BE2C (cell line): ENCODE measurements around the gene RNF4.
"Not testable (repeated sequence)": the region's sequence is repeated elsewhere in the genome, so short reads cannot be mapped to it uniquely, and the experiment has no call there.

Experiments used
- DNase-seq: peaks from one replicate; pipeline ENCODE4 v3.0.0-alpha.2; 2020
- H3K27me3 ChIP-seq: fragments of 250-450 bp; sonication (Bioruptor Pico); 2 replicates; pipeline ENCODE4 v1.5.1; 2020; ENCODE audit warnings: mild to moderate bottlenecking
- H3K36me3 ChIP-seq: fragments of 250-450 bp; sonication (Bioruptor Pico); 2 replicates; pipeline ENCODE4 v1.5.1; 2020; ENCODE audit warnings: mild to moderate bottlenecking
- H3K4me1 ChIP-seq: fragments of 250-450 bp; sonication (Bioruptor Pico); 2 replicates; pipeline ENCODE4 v1.5.1; 2020
- H3K4me3 ChIP-seq: 2 replicates; pipeline ENCODE4 v1.5.1; 2011; ENCODE audit warnings: low read depth, low read length
- H3K9me3 ChIP-seq: fragments of 250-450 bp; sonication (Bioruptor Pico); 2 replicates; pipeline ENCODE4 v1.5.1; 2020
- TF ChIP-seq, protein P1 (sequence below): IDR thresholded peaks from 2 replicates; pipeline ENCODE4 v1.5.1; 2012; ENCODE audit warnings: mild to moderate bottlenecking, low read depth, low read length

The RNF4 gene

DNA sequence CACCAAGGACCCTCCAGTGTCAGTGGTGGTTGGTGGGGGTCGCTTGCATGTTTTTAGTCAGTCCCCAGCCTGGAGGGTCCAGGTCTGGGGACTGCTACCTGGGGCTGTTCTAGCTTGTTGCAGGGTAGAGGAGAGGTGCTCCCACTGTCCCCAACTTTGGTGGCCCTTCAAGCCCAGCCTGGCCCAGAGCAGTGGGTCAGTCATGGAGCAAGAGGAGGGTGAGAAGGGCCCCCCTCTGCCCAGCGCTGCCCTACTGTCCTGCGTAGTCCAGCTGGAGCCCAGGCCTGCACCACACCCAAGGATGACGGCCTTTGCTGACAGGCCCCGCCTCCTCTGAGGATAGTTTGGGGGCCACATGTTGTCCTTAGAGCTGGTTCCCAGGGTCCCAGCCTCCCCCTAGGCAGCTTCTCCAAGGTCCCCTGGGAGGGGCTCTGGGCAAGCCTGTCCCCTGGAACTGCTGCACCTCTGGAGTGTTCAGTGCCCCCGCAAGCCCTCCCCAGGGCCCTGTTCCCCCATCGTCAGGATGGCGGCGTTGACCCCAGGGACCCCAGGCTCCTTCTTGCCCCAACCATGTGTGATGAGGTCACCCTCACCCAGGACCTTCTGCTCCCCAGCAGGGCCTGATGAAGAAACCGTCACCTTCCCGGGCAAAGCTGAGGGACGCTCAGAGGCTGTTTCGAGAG, 43.4 kb upstream of the RNF4 start:
- Histone ChIP-seq H3K36me3 (no peaks in the 10 kb centered on the region), H3K4me3 (no peak overlapping the region), H3K4me1 (no peaks in the 10 kb centered on the region), H3K27me3 (peaks cover 4% of the 10 kb centered on the region), H3K9me3 (no peaks in the 10 kb centered on the region)
- DNase-seq: no peak
- TF ChIP-seq, protein P1, sequence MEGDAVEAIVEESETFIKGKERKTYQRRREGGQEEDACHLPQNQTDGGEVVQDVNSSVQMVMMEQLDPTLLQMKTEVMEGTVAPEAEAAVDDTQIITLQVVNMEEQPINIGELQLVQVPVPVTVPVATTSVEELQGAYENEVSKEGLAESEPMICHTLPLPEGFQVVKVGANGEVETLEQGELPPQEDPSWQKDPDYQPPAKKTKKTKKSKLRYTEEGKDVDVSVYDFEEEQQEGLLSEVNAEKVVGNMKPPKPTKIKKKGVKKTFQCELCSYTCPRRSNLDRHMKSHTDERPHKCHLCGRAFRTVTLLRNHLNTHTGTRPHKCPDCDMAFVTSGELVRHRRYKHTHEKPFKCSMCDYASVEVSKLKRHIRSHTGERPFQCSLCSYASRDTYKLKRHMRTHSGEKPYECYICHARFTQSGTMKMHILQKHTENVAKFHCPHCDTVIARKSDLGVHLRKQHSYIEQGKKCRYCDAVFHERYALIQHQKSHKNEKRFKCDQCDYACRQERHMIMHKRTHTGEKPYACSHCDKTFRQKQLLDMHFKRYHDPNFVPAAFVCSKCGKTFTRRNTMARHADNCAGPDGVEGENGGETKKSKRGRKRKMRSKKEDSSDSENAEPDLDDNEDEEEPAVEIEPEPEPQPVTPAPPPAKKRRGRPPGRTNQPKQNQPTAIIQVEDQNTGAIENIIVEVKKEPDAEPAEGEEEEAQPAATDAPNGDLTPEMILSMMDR: no peak

DNA sequence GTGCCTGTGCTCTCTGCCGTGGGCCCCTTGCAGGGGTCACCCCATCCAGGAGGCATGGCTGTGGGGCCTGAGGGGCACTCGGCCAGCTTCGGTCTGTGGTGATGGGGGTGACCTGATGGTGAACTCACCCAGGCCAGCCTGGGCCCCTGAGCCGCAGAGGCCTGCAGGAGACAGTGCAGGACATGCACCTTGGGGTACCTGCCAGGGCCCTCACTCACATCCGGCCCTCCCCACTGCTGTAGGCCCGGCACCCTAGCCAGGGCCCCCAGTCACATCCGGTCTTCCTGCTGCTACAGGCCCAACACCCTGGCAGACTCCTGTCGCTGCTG, 42.9 kb upstream of the RNF4 start:
- Histone ChIP-seq H3K4me3 (no peak overlapping the region), H3K9me3 (no peaks in the 10 kb centered on the region), H3K4me1 (no peaks in the 10 kb centered on the region), H3K27me3 (no peaks in the 10 kb centered on the region), H3K36me3 (no peaks in the 10 kb centered on the region)
- DNase-seq: no peak
- TF ChIP-seq, protein P1: no peak

DNA sequence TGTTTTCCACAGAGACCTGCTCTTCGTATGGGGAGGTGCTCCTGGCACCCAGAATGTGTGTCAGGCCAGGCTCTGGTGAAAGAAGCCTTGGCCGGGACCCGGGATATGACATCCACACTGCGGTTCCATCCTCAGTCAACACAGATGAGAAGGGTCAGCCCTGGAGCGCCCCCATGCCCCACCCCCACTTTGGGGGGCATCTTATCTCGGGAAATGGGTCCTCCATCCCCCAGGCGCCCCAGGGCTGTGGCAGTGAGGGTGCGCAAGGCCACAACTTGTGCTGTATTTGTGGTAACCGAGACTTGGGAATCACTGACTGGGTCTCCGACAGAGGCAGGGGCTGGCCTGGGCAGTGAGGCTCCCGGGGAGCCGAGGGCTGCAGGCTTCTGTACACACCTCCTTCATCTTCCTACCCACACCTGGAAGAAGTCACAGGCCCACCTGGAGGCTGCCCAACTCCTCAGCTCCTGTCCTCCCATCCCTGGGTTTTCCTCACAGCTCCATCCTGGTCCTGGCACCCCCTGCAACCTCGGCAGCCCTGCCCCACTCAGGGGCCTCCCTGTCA, 42.1 kb upstream of the RNF4 start:
- TF ChIP-seq, protein P1: no peak
- no peaks in the 10 kb centered on the region for H3K4me1 ChIP-seq
- no peak for DNase-seq
- no peak overlapping the region for H3K4me3 ChIP-seq
- H3K36me3 ChIP-seq: no peaks in the 10 kb centered on the region
- H3K9me3 ChIP-seq: no peaks in the 10 kb centered on the region
- H3K27me3 ChIP-seq: no peaks in the 10 kb centered on the region

DNA sequence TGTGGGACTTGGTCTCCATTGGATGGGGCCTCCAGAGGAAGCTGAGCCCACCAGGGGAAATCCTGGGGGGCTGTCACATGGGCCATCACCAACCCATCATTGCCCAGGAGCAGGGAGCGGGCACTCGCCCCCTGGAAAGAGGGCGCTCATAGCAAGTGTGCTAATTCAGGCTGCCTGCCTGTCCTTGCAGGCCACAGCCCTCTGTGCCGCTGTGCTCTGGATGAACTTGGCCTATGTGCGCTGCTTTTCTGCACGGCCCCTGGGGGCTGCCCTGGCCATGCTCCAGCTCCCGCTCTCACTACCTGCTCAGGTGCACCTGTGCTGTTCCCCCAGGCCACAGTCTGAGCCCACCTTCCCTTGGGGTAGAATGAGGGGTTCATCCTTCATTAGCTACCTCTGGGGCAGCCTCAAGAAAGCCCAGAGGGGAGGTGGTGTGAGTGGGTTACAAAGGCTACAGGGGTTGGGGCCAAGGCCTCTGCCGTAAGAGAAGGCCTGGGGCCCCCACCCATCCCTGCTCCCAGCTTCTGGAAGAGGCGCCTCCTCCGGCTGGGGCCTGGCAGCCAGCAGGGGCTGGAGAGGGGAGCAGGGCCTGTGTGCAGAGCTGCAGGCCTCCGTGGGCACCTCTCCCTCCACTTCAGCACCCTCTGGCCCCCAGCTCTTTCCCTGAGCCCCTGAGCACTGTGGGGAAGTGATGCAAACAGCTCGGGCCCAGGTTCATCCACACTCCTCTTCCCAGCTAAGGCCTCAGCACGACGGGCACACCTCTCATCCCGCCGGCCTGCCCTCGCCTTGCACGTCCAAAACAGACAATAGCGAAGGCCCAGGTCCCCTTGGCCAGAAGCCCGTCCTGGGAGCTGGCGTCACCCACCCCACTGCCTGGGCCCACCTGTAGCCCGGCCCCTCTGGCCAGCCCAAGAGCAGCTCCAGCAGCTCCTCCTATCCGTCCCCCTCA, 41.2 kb upstream of the RNF4 start:
- H3K4me1 ChIP-seq: no peaks in the 10 kb centered on the region
- no peaks in the 10 kb centered on the region for H3K9me3 ChIP-seq
- no peaks in the 10 kb centered on the region for H3K36me3 ChIP-seq
- no peaks in the 10 kb centered on the region for H3K27me3 ChIP-seq
- TF ChIP-seq, protein P1: no peak
- no peak for DNase-seq
- H3K4me3 ChIP-seq: no peak overlapping the region

DNA sequence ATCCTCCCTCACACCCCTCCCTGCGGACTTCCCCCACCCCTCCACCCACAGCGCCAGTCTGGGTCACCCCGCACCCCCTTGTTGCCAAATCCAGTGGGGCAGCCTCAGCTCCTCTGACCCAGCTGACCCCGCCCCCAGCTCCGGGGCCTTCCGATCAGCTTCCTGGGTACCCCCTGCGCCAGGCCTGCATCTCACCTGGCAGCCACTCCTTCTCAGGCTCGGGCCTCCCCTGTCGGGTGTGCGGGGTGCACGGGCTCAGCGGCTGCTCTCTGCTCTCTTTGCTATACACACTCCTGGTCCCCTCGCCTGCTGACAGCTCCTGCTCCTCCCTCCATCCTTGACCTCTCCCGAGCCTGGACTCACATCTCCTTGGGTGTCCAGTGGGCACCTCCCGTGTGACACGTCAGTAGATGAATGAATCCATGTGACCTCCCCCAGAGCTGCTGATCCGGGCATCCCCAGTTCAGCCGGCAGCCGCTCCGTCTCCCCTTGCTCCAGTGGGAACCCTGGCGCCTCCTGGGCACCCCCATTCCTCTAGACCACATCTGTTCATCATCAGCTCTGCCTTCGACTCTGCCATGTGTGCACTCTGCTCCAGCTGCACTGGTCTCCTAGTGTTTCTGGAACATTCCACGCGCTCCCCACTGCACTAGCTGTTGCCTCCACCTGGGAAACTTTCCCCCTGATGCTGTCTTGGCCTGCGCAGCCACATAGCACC, 40.3 kb upstream of the RNF4 start:
- no peaks in the 10 kb centered on the region for H3K9me3 ChIP-seq
- TF ChIP-seq, protein P1: no peak

GRCh38 chr4:2429945-2430757, 38.8 kb upstream of the RNF4 start:
- H3K36me3 ChIP-seq, DNase-seq, H3K9me3 ChIP-seq, H3K4me3 ChIP-seq, H3K4me1 ChIP-seq, H3K27me3 ChIP-seq: not testable (repeated sequence)

More for the DNA sequence above, 40.3 kb upstream of the RNF4 start:
- Histone ChIP-seq H3K27me3 (no peaks in the 10 kb centered on the region), H3K4me1 (no peaks in the 10 kb centered on the region), H3K36me3 (no peaks in the 10 kb centered on the region), H3K4me3 (no peak overlapping the region)
- DNase-seq: no peak
